NCI-H1048 (cell line): ENCODE results near the gene CRYBG3.
"Not testable (repeated sequence)": the region's sequence is repeated elsewhere in the genome, so short reads cannot be mapped to it uniquely, and the experiment has no call there.

Experiments
- DNase-seq: peaks from one replicate; lab custom pipeline; 2025; lab: John Stamatoyannopoulos, UW

The CRYBG3 gene

DNA sequence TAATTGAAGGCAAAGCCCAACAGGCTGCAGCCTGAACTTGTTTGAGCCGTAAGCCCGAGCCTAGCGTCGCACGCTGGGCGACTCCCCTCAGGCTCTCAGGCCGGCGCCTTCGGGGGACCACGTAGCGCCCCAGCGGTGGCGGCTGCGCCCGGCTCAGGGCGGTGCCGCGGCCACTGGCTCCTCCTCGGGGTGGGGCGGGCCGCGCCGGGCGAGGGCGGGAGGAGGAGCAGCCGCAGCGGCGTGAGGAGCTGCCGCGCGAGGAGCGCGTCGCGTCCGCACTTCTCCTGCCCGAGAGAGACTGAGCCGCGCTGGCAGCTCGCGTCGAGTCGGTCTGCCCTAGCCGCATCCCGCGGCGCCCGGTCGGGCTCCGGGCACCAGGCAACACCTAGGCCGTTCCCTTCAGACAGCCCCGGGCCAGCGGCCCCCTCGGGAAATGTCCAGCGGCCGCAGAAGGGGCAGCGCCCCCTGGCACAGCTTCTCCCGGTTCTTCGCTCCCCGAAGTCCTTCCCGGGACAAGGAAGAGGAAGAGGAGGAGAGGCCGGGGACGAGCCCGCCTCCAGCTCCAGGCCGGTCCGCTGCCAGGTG lies at the start of gene CRYBG3:
Gene CRYBG3, plus strand, starts transcription at position 238 of the 585 bp plus-strand sequence. Its CDS starts 196 bp downstream, at position 434.
- DNase-seq, result peak; percentile 62

DNA sequence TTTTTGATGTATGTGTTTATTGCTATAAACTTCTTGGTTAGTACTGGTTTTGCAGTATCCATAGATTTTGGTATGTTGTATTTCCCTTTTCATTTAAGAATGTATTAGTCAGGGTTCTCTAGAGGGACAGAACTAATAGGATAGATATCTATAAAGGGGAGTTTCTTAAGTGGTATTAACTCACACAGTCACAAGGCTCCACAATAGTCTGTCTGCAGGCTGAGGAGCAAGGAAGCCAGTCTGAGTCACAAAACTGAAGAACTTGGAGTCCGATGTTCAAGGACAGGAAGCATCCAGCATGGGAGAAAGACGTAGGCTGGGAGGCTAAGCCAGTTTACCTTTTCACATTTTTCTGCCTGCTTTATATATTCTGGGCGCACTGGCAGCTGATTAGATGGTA lies 48.9 kb upstream of the CRYBG3 start:
- DNase-seq, result no peak

DNA sequence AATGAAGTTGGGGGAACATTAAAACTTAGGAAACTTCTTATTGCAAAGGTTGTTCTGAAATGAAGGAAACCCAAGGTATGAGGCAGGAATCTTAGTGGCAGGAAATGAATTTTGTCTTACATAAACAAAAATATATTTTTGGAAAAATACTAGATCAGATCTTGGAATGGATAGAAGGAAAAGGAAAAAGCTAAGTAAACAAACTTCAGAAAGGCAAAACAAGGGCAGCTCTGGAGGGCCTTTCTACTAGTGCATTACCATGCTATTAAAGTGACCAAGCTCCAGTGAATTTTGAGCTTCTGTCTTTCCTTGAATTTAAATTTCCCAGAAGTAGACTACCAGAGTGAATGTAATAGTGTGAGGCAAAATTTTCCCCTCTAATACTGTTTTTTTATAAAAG lies 43.7 kb upstream of the CRYBG3 start:
- DNase-seq, result no peak

DNA sequence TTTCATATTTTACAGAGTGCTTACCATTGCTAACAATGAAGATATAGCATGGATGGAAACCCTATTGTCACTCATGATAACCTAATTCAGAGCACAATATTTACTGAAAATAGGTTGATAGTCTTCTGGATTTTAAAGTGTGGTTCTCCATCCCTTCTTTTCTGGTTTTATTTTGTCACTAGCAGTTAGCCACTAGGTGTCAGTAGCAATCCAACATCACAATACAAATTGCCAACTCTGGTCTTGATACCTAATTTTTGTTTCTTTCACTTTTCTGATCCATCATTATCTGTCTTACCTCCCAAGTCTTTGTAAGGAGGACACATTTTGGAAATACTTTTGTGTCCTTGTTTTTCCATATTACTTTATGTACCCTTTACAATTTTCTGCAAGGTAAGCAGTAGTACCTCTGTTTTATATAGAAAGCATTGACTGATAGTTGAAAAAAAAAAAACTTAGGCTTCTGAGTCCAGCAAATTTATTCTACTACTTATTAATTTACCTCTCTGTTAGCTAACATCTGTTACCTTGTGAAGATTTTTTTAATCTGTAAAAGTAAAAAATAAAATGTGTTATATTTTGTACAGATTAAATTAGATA lies 28.3 kb upstream of the CRYBG3 start:
- peak; percentile 3 for DNase-seq

DNA sequence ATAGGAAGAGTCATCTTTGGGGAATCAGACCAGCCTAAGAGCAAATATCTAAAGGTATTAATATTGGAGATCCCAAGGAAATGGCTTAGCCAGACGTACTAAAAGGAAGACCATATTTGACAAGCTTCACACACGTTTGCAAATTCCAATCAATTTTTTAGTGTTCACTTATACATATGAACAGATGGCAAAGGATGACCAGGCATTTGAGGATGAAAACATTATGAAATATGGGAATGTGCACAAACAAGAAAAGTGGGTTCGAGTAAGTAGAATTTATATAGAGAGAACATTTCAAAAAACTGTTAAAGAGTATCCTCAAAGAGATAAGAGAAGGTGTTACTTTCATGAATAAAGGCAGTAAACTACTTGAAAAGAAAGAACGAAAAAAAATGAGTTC lies 25.9 kb upstream of the CRYBG3 start:
- no peak for DNase-seq

DNA sequence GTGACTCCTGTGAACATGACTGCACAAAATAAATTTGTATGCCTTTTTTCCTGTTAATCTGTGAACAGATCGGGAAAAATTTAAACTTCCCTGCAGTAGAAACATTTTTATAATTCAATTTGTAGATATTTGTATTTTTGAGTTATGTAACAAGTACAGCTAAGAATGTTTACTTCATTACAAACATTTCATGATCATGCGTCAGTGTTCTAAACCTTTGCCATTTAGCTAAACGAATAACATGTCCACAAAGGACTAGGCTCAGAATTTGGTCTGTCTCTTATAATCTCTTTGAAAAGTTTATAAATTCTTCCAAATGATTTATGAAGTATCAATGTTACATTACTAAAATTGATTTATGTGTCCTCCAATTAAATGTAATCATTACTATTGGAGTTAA lies 17.3 kb upstream of the CRYBG3 start:
- DNase-seq, result no peak

DNA sequence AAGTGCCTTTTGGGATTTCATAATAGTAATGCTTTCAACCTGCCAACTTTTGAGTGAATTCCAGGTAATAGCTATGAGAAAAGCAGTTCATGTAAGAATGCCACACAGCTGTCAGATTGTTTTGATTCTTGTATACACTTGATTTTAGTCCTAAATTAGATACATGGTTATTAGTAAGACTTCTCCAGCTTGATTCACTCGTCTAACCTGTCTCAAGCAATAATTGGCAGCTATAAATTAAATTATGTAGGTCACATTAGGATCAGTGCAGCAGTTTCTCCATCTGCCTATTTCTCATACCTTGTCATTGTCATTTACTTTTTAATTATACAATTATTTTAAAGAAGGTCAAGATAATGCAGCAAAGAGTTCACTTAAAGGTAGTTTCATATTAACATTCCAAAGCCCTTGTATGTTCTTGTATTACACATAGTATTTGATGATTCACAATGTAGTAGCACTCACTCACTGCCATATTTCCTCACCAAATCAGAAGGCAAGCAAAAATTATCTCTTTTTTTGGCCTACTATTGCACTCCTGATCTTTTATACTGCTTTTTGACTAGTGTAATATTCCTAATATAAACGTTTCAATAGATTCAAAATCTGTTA lies 10.9 kb upstream of the CRYBG3 start:
- DNase-seq, result no peak

DNA sequence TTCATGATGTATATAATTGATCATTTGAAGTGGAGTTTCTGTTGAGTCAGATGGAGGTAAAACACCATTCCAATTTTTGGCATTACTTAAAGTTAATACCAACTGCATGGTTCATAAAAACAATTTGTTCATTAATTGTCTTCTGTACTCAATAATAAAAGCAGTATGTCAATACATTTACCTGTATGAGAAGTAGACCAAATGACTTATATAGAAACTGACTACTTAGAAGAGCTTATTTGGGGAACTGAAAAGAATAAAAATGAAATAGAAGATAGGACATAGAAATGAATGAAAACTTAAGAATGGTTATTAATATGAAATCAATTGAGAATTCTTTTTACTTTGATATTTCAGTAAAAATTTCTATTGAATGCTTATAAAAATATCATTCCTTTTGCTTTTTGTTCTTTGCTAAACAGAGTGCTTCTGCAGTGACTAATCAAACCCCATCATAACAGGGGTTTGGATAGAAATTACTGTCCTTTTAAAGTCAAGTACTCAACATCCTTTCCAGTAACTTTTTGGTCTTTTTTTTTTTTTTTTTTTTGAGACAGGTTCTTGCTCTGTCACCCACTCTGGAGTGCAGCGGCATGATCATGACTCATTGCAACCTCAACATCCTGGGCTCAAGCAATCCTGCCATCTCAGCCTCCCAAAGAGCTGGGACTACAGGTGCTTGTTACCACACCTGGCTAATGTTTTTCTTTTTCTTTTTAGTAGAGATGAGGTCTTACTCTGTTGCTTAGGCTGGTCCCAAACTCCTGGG lies 6.5 kb upstream of the CRYBG3 start:
- no peak for DNase-seq

DNA sequence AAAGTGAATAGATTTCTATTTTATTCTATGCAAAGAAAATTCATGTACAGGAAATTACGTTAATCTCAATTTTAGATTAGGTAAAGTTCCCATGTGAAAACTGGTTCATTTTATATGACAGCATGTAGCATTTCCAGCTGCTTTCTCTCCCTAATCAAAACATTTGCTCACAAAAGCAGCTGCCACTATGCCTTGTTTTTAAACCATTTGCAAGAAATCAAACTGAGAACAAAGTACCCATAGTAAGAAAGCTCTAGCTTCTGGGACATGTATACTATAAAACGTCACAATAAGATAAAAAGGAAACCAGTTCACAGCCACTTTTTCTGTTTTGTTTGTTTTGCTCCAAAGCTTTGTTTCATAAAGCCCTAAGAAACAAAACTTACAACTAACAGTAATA lies 5.0 kb upstream of the CRYBG3 start:
- DNase-seq, result no peak

DNA sequence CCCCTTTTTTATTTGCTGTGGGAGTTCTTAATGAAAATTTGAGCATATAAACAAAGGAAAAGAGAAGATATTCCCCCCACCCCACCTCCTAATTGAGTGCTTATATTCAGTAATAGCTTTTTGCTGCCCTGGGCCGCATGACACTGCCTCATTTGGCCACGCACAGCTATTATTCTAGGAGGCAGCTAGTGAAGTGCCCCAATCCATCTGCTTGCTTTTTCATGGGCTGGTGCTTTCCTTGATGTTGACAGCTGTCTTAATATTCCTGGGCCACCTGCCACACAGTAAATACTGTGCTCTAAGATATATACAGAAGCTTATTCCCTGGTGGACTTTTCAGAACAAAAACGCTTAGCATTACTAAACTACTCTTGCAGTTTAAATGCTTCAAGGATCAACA lies 3.8 kb upstream of the CRYBG3 start:
- DNase-seq, result no peak

DNA sequence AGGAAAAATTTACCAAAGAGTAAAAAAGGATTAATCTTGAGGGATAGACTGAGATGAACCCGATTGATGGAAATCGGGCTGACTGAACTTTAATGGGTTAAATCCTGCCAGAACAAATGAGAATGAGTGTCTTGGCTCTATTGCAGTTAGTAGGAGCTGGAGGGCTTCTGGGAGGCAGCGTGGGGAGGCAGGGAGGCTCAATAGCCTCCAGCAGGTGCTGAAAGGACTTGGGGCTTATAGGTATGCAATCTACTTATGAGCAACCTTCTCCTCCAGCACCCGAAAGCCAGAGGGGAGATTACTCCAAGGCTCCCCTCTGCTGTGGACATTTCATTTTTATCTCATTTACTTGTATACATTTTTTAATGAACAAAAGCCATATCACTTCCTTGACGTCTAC lies 1.0 kb upstream of the CRYBG3 start:
- no peak for DNase-seq

DNA sequence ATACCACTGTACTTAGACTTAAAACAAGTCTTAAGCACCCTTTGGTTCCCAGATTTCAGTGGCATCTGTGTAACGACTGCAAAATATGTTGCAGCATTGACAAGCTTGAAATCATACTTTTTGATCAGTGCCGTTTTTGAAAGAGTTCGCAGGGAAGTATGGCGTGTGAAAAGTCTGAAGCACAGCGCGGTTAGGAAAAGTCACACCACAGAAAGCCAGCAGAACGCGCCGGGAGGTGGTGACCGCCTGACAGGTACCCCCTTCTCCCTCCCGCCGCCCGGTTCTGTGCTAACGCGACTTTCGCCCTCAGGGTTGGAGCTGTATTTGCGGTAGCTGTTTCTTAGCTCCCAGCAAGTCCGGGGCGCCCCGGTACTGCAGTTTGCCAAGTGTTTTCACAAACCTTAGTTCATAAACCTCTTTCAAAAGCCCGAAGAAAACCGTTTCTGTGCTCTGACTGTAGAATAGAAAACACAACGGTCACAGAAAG lies 481 bp upstream of the CRYBG3 start:
- no peak for DNase-seq

DNA sequence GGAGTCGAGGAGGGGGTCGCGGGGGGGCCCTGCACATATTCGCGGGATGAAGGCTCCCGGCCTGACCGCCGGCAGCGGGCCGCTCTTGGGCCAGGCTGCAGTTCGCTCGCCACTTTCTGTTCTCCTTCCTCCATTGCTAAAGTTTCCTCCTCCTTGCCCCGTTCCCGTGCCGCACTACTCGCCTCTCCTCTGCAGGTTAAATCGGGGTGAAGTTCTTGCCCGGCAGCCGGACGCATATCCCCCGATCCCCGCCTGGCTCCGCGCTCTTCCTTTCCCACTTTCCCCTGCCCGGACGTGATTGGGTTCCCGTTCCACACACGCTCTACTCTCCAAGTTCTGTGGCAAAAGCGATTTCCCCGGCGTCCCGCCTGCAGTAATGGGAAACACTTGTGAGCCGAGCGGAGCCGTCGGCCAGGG lies 556 bp downstream of the CRYBG3 start:
- no peak for DNase-seq

DNA sequence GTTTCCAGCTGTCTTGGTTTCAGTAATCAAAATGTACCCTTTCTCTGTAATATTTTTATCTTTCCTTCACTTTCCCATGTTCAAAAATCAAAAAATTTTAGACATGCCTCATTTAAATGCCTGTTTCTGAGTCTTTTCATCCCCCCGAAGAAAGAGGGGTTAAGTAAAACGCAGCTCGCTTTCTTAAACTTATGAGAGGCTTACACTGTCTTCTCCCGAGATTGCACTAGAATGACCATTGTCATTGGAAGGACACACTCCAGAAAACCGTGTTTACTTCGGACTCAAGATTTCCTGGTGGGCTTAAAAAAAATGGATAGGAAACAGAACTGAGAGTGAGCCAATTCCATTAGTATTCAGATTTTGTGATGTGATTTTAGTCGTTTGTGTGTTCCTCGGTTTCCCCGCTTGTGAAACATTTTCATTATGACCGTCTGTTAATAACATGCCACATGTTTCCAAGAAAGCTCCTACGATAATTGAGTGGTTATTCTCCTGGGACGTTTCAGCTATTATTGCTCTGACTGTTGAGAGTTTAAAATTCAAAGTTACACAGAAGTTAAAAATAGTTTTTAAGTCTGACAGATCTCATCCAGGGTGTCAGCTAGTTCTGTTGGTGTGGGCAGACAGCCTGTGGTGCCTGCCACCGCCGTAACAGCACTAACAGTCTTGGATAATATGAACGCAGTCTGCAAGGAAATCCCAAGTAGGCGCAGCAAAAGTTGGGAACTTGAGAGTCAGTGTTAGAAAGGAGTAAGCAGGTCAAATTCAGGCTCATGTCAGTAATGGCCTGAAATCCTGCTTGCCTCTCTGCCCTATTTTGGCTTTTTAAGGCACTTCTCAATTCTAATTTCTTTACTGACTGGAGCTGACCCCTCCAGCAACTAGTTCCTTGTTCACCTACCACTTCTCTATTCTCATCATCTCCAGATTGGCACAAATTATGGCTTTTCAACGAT lies 1.5 kb downstream of the CRYBG3 start:
- no peak for DNase-seq

DNA sequence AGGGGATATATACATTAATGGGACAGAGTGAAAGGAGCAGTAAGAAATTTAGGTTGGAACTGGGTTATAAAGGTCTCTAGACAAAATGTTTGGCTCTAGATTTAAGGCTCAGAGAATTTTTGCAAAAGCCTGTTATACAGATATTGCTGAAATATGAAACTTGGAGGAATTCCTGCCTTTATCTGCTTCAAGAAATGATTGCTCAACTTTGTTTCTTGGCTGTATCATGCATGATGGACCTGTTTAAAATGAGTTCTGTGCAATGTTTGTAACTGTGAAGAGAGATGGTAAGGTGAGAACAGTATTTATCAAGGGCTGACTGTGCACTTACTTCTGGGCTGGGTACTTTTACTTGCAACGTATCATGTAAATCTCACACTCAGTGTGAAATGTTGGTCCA lies 3.3 kb downstream of the CRYBG3 start:
- no peak for DNase-seq

DNA sequence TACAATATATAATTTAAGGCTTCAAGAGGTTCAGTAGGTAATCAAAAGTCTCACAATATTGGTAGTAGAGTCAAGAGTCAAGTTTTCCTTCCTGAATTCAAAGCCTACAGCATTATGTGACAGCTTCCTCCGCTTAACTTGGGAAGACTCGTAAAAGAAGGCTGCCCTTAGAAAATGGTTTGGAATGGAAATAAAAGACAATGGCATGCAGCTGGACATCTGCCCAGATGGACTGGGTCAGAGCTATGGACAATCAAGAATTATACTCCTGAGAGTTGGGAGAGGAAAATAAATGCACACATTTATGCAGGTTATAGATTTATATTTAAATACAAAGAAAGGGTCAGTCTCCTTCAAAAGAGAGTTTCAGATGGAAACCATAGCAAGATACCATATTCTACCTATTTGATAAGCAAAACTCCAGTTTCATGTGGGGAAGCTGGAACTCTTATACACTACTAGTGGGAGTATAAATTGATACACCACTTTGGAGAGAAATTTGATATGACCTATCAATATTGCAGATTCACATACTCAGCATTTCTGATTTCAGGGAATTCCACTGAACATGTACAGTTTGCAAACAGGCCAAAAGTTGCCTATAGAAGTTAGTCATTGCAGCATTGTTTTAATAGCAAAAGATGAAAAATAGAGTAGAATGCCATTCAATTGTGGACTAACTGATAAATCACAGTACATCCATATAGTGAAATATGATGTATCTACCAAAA lies 6.1 kb downstream of the CRYBG3 start:
- no peak for DNase-seq

DNA sequence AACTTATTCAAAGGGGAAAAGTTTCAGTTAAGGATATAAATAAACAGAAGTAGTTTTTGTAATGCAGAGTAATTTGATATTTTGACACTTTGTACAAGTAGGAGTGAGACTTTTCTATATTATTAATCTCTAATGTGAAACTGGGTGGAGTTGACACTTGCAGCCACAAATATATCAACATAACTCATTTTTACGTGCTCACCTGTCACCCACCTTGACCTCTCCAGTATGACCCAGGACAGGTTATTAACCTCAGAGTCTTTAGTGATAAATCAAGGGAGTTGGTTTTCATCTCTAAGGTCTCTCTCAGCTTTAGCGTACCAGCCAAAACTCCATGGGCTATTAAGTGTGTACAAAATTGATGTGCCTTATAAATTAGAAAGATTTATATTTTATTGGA lies 7.4 kb downstream of the CRYBG3 start:
- DNase-seq, result no peak

DNA sequence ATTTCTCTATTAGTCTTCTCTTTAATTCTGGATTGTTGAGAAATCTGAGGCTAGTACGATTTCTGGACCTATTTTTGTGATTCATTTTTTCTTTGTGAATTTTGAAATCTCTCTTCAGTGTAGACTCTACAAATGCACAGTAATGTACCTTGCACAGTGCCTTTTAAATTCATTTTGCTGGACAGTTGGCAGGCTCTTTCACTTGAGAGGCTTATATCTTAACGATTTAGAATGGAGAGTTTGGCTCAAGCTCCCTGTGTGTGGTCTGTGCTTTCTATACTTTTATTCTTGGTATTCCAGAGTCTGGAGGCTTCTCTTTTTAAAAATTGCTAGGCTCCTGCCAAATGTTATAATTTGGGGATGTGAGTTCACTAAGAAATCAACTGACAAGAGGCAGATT lies 8.8 kb downstream of the CRYBG3 start:
- no peak for DNase-seq

DNA sequence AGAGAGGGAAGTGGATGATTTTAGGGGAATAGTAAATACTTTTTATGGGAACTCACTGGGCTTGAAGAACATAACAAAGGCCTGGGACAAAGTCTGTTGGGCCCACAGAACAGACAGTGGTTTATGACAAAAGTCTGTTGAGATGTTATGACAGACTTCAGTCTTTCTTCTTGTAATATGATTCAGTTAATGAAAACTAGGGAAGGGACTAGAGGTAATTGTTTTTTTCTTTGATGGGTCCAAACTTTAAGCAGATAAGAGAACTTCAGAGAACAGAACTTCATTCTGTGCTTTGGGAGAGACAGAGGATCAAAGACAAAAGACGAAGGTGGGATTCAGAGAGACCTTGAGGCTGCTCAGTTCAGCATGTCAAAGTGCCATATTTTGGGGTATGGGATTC lies 9.3 kb downstream of the CRYBG3 start:
- DNase-seq, result no peak

DNA sequence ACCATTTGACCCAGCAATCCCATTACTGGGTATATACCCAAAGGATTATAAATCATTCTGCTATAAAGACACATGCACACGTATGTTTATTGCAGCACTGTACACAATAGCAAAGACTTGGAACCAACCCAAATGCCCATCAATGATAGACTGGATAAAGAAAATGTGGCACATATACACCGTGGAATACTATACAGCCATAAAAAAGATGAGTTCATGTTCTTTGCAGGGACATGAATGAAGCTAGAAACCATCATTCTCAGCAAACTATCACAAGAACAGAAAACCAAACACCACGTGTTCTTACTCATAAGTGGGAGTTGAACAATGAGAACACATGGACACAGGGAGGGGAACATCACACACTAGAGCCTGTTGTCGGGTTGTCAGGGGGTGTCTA lies 11.4 kb downstream of the CRYBG3 start:
- not testable (repeated sequence) for DNase-seq

DNA sequence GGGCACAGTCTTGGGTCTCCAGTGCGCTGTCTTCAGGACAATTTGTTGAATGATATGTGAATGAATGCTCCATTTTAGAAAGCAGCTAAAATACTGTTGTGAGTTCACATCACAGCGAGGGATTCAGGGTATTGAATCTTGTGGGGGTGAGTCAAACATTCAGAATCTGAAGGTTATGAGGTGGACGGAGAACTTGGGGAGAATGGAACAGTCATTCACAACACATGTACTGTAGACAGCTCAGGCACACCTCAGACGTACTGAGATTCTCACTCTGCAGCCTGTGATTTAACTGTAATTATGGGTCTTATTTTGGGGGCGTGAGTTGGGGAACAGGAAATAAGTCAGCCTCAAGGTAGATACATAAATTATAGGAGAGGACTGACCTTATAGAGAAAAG lies 13.9 kb downstream of the CRYBG3 start:
- DNase-seq, result no peak
